HG03103 (cell line): ENCODE data around the gene AQP12B.

Source experiments
- ATAC-seq: cut with Tn5 transposase; IDR thresholded peaks from one replicate; pipeline ENCODE4 v1.9.1; 2021; ENCODE audit warnings: low read depth; ENCODE audit not compliant: unreplicated experiment

Gene AQP12B

DNA sequence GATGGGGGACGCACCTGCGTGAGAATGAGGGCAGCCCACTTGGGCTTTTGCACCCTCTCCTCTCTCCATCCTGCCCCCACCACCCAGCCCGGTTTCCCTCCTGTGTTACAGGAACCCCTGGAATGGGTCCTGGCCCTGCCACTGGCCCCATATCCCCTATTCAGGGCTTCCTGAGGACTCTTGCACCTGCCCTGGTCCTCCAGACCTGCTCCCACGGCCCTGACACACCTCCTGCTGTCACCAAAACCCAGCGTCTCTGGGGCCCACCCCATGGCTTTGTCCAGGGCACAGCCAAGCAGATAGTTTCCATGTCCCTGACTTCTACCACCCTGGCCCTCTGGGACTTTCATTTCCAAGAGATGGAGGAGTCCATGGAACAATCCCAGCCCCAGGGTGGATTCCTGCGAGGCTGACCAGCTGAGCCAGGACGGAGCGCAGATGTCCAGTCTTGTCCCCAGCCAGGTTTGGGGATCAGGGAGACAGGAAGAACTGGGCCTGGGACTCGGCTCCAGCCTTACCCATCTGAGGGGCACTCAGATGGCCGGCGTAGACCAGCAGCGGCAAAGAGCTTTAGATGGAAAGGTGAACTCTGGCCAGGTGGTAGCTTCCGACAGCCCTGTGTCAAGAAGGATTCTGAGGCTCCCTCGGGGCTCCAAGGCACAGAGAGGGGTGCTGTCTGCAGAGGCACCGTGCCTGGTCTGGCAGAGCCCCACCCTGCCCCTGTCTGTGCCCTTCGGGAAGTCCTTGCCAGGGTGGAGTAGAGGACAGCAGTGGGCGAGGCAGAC is 45.4 kb downstream of the AQP12B start:
- ATAC-seq = no peak

- no peak for ATAC-seq
Measured at GRCh38 chr2:240636563-240637115, 46.0 kb downstream of the AQP12B start.

DNA sequence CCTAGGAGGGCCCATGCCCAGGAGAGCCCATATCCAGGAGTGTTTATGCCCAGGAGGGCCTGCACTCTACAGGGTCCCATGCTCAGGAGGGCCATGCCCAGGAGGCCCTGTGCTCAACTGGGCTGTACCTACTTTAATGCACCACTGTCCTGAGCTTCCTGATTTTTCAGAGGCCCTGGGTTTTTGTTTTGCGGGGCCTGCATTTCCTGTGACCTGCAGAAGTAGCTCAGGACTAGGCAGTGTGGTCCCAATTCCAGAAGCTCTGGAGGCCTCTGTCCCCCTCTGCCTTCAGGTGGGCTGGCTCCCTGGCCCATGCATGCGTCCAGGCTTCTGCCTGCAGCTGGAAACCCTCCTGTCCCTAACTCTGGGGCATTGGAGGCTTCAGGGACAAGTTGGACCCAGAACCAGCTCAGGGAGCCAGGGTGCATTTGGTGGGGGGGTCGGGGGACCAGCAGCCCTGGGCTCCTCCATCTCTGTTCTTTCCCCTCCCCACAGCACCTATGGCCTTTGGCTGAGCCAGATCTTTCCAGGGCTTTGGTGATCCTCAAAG is 46.6 kb downstream of the AQP12B start:
- ATAC-seq = no peak

- no peak for ATAC-seq
Measured at GRCh38 chr2:240635121-240635997, 47.3 kb downstream of the AQP12B start.

DNA sequence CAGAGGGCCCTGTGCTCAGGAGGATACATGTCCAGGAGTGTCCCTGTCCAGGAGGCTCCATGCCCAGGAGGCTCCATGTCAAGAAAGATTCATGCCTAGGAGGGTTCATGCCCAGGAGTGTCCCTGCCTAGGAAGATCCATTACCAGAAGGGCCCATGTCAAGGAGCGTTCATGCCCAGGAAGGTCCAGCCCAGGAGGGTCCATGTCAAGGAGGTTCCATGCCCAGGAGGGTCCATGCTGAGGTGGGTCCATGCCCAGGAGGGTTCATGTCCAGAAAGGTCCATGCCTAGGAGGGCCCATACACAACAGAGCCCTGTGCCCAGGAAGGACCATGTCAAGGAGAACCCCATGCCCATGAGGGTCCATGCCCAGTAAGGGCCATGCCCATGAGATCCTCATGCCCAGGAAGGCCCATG is 50.4 kb downstream of the AQP12B start:
- ATAC-seq = no peak

DNA sequence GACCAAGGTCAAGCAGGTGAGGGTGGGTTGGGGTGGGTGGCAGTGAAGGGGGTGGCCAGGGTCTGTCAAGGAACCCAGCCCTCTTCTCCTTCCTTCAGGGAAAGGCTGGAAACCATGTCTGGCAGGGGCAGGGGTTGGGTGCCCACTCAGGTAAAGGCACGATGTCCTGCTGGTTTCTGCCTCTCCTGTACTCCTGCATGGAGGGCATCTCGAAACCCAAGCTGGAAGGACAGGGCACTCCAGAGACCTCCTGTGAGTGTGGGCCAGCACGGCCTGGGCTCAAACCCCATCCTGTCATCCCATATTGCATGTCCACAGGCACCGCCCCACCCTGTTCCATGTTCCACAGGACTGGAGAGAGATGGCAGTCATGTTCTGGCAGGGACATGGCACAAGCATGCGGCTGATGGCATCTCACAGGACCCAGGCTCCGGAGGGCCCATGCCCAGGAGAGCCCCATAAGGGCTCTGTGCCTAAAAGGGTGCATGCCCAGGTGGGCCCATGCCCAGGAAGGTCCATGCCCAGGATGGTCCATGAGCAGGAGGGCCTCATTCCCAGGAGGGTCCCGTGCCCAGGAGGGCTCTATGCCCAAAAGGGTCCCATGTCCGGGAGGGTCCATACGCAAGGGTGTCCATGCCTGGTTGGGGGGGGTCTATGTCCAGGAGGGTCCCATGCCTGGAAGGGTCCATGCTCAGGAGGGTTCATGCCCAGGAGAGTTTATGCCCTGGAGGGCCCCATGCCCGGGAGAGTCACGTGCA is 51.0 kb downstream of the AQP12B start:
- ATAC-seq = no peak

DNA sequence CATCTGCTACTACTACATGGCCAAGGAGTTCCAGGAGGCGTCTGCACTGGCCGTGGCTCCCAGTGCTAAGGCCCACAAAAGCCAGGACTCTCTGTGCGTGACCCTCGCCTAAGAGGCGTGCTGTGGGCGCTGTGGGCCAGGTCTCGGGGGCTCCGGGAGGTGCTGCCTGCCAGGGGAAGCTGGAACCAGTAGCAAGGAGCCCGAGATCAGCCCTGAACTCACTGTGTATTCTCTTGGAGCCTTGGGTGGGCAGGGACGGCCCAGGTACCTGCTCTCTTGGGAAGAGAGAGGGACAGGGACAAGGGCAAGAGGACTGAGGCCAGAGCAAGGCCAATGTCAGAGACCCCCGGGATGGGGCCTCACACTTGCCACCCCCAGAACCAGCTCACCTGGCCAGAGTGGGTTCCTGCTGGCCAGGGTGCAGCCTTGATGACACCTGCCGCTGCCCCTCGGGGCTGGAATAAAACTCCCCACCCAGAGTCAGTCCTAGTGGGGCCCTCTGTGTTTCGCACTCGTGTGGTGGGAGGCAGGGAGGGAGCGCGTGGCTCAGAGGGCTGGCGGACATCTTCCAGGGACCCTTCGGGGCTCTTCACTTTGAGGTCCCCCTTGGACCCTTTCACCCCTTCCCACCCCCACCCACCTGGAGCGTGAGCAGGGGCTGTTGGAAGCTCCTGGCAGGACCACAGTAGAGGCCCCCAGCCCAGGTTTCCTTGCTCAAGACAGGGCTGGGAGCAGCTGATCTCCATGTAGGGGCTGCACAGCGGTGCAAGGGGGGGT is 51.7 kb downstream of the AQP12B start:
- ATAC-seq = no peak

DNA sequence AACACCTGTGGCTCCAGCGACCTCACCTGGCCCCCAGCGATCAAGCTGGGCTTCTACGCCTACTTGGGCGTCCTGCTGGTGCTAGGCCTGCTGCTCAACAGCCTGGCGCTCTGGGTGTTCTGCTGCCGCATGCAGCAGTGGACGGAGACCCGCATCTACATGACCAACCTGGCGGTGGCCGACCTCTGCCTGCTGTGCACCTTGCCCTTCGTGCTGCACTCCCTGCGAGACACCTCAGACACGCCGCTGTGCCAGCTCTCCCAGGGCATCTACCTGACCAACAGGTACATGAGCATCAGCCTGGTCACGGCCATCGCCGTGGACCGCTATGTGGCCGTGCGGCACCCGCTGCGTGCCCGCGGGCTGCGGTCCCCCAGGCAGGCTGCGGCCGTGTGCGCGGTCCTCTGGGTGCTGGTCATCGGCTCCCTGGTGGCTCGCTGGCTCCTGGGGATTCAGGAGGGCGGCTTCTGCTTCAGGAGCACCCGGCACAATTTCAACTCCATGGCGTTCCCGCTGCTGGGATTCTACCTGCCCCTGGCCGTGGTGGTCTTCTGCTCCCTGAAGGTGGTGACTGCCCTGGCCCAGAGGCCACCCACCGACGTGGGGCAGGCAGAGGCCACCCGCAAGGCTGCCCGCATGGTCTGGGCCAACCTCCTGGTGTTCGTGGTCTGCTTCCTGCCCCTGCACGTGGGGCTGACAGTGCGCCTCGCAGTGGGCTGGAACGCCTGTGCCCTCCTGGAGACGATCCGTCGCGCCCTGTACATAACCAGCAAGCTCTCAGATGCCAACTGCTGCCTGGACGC is 52.5 kb downstream of the AQP12B start:
- ATAC-seq = no peak

GRCh38 chr2:240629619-240629967 is 53.1 kb downstream of the AQP12B start:
- ATAC-seq = no peak

GRCh38 chr2:240628808-240629618 is 53.7 kb downstream of the AQP12B start:
- no peak for ATAC-seq

- ATAC-seq = no peak
Measured at GRCh38 chr2:240628507-240628807, 54.2 kb downstream of the AQP12B start.

DNA sequence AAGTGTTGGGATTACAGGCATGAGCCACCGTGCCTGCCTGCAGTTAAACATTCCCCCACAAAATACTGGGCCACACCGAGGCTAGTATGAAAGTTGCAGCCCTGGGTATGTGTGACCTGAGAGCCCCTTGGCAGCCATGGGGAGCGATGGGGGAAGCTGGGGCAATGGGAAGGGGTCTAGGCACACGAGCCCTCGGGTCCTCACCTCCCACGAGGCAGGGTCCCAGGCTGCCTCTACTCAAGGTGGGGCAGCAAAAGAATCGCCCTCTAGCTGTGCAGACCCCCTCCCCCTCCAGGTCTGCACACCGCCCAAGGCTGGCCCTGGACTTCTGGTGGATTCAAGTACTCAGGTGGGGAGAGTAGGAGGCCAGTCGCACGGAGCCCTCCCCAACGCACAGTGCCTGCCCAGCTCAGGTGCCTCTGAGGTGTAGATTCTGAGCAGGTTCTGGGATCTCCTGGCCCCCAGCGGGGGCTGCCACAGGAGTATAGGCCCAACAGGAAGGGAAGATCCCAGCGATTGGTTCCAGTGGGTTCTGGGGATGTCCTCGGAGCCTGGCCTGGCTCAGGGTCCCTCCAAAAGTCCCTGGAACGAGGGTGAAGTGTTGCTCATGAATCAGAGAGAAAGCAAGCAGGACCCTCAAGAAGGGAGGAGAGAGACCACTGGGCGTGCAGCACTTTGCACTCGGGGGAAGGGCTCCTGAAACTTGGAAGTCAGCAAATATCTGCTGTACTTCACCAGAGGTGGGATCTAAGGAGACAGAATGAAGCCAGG is 54.8 kb downstream of the AQP12B start:
- no peak for ATAC-seq

DNA sequence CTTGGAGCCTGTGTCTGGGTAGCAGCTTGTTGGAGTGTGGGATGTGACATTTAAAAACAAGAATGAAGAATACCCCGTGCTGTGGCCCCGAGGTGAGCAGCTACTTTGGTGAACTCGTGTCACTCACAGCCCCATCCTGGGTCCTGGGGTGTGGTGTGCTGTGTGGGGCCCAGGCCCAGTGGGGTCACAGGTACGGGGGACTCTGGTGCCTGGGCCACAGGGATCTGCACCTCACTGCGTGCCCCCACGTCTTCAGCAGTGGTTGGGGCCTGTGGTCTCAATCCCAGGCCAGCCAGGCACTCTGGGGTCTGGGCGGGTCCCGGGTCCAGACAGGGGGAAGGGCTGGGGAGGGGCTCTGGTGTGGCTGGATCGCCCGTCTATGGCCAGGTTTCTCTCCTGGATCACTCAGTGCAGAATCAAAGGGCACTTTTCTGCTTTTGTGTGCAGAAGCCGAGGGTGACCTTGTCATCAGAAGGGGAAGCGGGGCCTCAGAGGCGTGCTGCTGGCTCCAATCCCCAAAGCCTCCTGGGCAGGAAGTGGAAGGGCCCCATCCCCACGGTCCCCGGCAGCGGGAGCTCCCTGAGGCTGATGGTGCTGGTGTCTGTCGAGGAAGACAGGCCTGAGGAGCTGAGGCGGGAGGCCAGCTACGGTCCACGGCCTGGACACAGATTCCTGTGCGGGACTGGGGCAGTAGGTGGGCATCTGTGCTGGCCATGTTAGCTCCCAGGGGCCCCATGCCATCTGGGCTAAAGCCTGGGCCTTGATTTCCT is 56.0 kb downstream of the AQP12B start:
- ATAC-seq = no peak
